Mesenteric fat pad (tissue), 1 donor: ENCODE data around the gene MALRD1. TPM values are rescaled to one million over a fixed set of nuclear protein-coding genes. Genes with fewer than 3 reads are reported as not detected.

Experiments used
- DNase-seq: peaks from one replicate; pipeline ENCODE4 v3.0.0-alpha.2; 2020; ENCODE audit warnings: low spot score
- total RNA-seq: library from RNA; stranded (reverse); fragmentation: NEBNext Ultra II Directional; extraction: Animal tissue kit (Norgen Biotek cat#: 25700); gene quantifications from one replicate; pipeline ENCODE4 v1.2.1, GENCODE V29; 2021
- donor health status: DM: yes; HTN: yes; CAD: no.

Gene MALRD1
- total RNA-seq, 1 donor from 2014 or later, result 1.1 TPM

- no peak for DNase-seq
These were observed 590.3 kb downstream of the MALRD1 start for GRCh38 chr10:19638896-19639233.

DNA sequence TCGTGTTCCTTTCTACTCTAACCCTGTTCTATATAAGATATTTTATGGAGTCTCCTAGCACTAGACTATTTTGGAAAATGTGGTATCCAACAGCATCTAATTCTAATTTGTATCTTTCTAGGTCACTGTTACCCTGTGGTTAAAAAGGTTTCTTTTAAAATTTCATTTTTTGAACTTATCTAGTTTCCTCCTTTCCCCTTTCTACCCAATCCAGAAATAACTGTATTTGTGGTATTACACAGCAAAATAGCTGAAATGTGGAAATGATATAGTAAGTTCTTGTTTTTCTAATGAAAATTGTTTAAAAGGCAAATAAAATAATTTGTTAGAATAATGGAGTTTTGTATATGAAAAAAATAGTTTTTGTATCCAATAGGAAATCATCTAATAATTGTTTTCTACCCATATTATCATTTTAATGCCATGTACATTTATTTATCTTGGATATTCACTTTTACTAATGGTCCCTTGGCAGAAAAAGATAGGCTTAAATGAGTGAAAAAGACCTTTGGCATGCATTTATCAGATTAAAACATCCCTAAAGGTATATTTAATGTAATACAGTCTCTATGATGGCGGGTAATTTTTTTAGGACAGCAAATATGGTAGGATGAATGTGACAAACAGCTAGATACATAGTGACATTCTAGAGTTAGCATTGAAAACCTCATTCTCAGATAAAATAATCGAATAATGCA, 592.1 kb downstream of the MALRD1 start:
- DNase-seq, result no peak

GRCh38 chr10:19651549-19651948, 602.9 kb downstream of the MALRD1 start:
- DNase-seq, result no peak

DNA sequence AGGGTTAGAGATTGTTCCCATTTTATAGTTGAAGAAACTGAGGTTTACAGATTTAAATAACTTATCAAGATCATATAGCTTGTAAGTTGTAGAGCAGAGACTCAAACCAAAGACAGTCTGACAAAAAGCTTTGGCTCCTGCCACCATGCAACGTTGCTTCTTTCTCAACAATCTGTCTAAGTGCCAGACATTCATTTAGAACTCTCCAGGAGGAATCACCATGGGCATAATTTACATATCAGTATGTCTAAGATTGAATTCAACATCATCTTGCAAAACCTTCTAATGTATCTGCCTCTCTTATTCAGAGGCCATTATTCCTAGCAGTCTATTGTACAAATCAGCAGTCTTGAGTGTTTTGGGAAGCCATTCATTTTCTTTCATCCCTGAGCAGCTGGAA, 604.1 kb downstream of the MALRD1 start:
- no peak for DNase-seq

DNA sequence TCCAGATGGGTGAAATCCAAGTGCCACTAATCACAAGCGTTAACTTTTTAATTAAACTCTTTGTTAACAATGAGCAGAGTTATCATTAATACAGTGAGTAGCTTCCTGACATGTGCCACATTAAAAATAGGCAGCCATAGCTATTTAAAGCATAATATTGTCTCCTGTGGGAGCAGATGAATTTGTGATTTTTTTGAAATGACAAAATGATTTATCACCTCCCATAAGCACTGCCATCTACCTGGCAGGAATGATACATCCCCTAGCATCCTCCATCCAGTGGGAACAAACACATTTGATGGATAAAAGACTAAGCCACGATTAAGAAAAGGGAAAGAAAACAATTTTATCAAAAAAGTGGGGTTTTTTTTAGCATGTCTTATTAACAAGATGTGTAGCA, 605.3 kb downstream of the MALRD1 start:
- no peak for DNase-seq

DNA sequence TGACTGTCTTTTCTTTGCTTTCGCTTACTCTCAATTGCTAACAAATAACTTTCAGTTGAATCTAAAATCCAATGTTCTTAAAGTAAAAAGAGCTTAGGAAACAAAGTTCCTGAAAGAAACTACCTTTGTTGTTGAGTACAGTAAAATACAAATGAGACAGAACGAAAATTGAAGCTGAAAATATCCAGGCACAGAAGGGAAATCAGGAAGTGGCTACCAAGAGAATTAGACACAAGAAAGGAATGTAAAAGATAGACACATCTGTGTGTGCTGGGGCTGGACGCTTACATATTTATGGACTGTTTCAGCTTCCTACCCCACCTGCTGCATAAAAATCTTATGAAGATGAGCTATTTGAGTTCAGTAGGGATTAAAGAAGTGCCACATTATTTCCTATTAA, 606.0 kb downstream of the MALRD1 start:
- DNase-seq, result no peak

DNA sequence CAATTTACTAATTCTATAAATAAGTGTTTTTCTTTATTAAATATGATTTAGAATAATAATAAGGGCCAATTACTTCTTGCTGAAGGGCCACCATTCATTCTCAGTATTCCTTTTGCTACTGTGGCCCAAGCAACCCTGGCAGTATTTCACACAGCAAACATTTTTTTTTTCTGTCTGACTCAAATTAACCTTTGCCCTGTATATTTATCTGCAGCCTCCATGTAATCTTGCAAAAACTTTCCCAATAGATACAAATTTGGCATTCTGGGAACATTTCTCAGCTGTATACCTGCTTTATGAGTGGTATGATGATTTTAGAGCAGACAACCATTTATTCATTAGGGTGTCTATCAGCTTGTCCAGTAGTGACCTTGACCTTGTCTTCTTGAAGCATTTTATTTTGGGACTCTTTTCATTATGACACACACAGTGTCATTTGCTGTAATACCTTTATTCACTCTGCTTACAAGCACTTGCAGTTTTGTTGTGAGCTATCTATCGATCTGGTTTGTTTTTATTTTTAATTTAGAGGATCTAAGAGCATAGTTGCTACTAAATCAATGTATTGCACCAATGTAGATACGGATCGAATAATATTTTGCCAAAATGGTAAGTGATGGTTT, 607.9 kb downstream of the MALRD1 start:
- no peak for DNase-seq

DNA sequence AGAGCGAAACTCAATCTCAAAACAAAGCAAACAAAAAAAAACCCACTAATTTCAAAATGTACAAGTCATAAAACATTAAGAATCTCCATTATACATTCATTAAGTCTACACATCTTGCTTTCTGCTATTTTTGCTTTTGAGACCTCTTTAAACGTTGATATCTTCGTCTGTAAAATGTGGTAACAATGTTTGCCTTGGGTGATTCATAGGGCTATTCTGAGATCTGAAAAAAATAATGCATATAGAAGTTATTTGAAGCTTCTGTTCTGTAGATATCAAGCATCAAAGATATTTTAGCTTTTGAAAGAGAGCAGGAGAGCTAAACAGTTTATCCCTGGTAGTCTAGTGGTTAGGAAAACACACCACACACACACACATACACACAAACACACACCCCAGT, 609.5 kb downstream of the MALRD1 start:
- no peak for DNase-seq

- DNase-seq, result no peak
These were observed 610.1 kb downstream of the MALRD1 start for GRCh38 chr10:19658622-19659233.

DNA sequence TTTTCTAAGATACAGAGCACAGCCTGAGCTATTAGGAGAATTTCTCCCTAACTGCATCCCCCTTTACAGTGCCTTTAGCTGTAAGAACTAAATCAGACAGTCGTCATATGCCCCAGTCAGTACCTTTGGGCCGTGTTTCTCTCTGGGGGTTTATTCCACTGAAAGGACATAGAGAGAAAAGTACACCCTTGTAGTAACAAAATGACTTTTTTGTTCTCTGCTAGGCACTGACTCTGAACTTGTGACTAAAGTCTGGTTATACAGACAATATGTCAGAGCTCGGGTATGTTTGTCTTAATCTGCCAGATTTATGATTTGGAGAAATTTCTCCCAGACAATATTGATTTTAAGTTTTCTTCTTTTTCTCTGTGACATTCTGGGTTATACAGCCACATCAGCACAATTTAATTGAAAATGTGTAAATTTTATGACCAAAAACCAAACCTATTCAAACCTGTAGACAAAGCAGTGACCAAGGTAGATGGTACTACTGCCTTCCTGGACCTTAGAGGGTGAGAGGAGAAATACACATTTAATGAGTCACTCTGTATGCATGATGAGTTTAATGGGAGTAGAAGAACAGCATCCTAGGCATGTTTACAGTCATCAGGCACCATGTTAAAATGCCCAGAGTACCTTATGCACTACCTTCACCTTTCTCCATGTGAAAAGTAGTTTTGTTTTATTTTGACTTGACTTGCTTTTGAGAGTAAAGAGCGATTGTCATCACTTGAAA, 611.5 kb downstream of the MALRD1 start:
- DNase-seq, result no peak

- DNase-seq, result no peak
These were observed 614.7 kb downstream of the MALRD1 start for GRCh38 chr10:19663344-19663743.

- no peak for DNase-seq
These were observed 619.5 kb downstream of the MALRD1 start for GRCh38 chr10:19668116-19668515.

GRCh38 chr10:19676063-19676462, 627.5 kb downstream of the MALRD1 start:
- no peak for DNase-seq

DNA sequence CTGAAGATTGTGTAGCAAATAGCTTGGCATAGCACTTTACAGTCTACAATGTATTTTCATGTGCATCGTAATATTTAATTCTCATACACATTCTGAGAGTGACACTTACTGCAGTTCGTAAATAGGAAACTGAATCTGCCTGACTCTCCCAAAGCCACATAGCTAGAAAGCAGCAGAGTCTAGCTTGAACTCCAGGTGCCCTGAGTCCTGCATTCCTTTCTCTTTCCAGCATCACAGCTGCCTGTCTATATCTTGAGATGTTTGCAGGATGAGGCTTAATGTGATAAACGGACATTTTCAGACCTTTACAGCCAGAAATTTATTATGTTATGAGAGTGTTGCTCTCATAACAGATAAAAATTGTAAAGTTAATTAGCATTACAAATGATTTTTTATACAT, 634.8 kb downstream of the MALRD1 start:
- DNase-seq, result no peak

DNA sequence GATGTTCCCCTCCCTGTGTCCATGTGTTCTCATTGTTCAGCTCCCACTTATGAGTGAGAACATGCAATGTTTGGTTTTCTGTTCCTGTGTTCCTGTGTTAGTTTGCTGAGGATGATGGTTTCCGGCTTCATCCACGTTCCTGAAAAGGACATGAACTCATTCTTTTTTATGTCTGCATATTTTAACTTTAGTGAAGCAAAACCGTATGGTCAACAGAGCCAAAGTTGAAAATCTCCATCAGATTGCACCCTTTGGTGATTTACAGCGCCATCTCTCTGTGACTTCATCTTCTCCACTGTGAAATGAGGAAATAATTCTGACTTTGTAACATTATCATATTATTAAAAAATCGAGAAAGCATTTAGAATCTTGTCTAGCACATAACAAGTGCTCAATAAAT, 635.4 kb downstream of the MALRD1 start:
- no peak for DNase-seq

DNA sequence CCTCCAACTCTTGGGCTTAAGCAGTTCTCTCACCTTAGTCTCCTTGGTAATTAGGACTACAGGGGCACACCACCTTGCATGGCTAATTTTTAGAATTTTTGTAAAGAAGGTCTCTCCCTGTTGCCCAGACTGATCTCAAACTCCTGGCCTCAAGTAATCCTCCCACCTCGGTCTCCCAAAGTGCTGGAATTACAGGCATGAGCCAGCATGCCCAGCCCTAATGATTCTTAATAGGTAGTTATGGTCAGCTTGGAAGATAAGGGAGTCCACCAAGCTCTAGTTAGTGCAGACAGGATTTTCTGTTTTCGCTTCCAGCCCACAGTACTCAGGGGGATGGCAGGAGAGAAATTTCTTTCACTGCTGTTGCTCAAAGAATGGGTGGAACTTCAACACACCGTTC, 639.7 kb downstream of the MALRD1 start:
- DNase-seq, result no peak

GRCh38 chr10:19689231-19689630, 640.6 kb downstream of the MALRD1 start:
- DNase-seq, result no peak

- no peak for DNase-seq
These were observed 650.7 kb downstream of the MALRD1 start for GRCh38 chr10:19699299-19699698.

GRCh38 chr10:19701427-19702052, 652.9 kb downstream of the MALRD1 start:
- DNase-seq, result no peak

- no peak for DNase-seq
These were observed 653.6 kb downstream of the MALRD1 start for GRCh38 chr10:19702215-19702614.

DNA sequence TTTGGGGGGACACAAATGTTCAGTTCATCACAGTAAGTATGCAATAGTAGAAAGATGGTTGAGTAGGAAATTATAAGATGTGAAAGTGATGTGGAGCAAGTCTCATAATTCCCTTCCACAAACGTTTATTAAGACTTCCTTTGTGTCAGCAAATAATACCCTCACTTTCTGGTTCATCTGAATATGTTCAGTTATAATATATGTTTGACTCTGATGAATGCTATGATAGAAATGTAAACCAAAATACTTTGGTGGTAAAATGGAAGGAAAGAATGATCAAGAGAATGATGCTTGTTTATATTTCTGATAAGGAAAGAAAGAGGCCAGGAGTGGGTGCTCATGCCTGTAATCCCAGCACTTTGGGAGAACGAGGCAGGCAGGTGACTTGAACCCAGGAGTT, 655.9 kb downstream of the MALRD1 start:
- DNase-seq, result no peak

DNA sequence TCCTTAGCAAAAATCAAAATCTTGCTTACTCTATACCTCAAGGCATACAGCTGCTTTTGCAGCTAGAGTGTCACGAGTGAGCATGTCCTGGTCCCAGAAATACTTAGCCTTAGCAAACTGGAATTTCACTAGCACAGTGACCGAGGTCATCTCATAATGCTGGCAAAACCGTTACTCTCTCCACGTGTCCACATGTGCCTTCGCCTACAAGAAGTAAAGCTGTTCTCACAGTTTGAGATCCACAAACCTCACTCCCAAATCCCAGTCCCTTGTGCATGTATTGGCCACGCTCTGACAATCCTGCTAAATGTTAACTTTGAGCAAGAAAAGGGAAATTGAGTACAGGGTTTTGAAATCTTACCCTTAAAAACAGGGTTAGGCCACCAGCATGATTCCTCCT, 656.6 kb downstream of the MALRD1 start:
- DNase-seq, result no peak
